Measurements from ENCODE around the gene FAM222B. TPM values are rescaled to one million over a fixed set of nuclear protein-coding genes. Genes with fewer than 3 reads are reported as not detected.

FAM222B gene
- total and polyA plus RNA-seq, 9 of the 15 experiments (the other 6 are each of a cell fraction or from before 2014, with no cell fraction given), result 4.0 to 34.6 (median 7.5) TPM

MicroRNAs within 50 kb of the gene (microRNA counts, 767-probe panel; counts per million panel counts)
- microRNA hsa-miR-144-3p, result 5,694 counts per million, percentile 93 among the panel's probes with 10 or more counts
- microRNA hsa-miR-451a, result 5,464 counts per million, percentile 92 among the panel's probes with 10 or more counts

Small RNA genes within 50 kb of the gene (microRNA-seq; reads per million reads assigned to microRNA genes)
- gene MIR451B (ENCODE audit: borderline microRNAs expressed), result not detected

Small RNA genes within 50 kb of the gene (small RNA-seq; reads per million reads assigned to genes)
- gene RF00019, result not detected
- not detected for gene SNORD42A
- gene SNORD42B, result not detected
- not detected for gene SNORD4A
- gene SNORD4B, result not detected

Other genes starting within 250 kb of the FAM222B start
Only the 7 nearest of the 17 such genes appear.
- 15.8 and 26.0 TPM in 2 replicates for gene TLCD1, start 116.6 kb downstream of the FAM222B start, total RNA-seq (2014; rRNA removed)
- gene TLCD1, start 116.6 kb downstream of the FAM222B start, total RNA-seq (2014; rRNA removed; fragmentation: Illumina TruSeq; extraction: Trizol), result 19.7 and 21.7 TPM in 2 replicates
- gene TLCD1, start 116.6 kb downstream of the FAM222B start, total RNA-seq (2015; rRNA removed; fragmentation: Illumina TruSeq; extraction: Trizol), result 15.7 and 18.1 TPM in 2 replicates
- gene TLCD1, start 116.6 kb downstream of the FAM222B start, total RNA-seq (2021), result 27.1 and 29.5 TPM in 2 replicates
- 17.2 and 33.2 TPM in 2 replicates for gene TLCD1, start 116.6 kb downstream of the FAM222B start, polyA plus RNA-seq (2011; rRNA removed)
- gene TLCD1, start 116.6 kb downstream of the FAM222B start, polyA plus RNA-seq (2014; fragmentation: Illumina TruSeq; extraction: Trizol), result 34.2 and 37.7 TPM in 2 replicates
- 10 to 100 TPM in 1 of 2 experiments, 1 to 10 TPM in 1; 6.8 to 10.2 TPM for gene TLCD1, start 116.6 kb downstream of the FAM222B start, polyA plus RNA-seq (2014; fragmentation: Nextera tagmentation; extraction: Ambion mirVana)
- 25.0 and 34.7 TPM in 2 replicates for gene TLCD1, start 116.6 kb downstream of the FAM222B start, polyA plus RNA-seq (2014; rRNA removed)
- 4.6 and 5.8 TPM in 2 replicates for gene NEK8, start 114.0 kb downstream of the FAM222B start, total RNA-seq (2014; rRNA removed)
- 3.9 TPM in 2 replicates for gene NEK8, start 114.0 kb downstream of the FAM222B start, total RNA-seq (2014; rRNA removed; fragmentation: Illumina TruSeq; extraction: Trizol)
- 3.6 and 4.5 TPM in 2 replicates for gene NEK8, start 114.0 kb downstream of the FAM222B start, total RNA-seq (2015; rRNA removed; fragmentation: Illumina TruSeq; extraction: Trizol)
- 6.4 and 7.8 TPM in 2 replicates for gene NEK8, start 114.0 kb downstream of the FAM222B start, total RNA-seq (2021)
- 16.6 and 17.7 TPM in 2 replicates for gene NEK8, start 114.0 kb downstream of the FAM222B start, polyA plus RNA-seq (2011; rRNA removed)
- 5.7 and 8.2 TPM in 2 replicates for gene NEK8, start 114.0 kb downstream of the FAM222B start, polyA plus RNA-seq (2014; fragmentation: Illumina TruSeq; extraction: Trizol)
- gene NEK8, start 114.0 kb downstream of the FAM222B start, polyA plus RNA-seq (2014; fragmentation: Nextera tagmentation; extraction: Ambion mirVana), result 1 to 10 TPM in 1 of 2 experiments, under 1 TPM in 1; 0.98 to 1.6 TPM
- 7.6 and 10.3 TPM in 2 replicates for gene NEK8, start 114.0 kb downstream of the FAM222B start, polyA plus RNA-seq (2014; rRNA removed)
- 75.4 and 112 TPM in 2 replicates for gene TRAF4, start 98.8 kb downstream of the FAM222B start, total RNA-seq (2014; rRNA removed)
- 23.6 and 32.0 TPM in 2 replicates for gene TRAF4, start 98.8 kb downstream of the FAM222B start, total RNA-seq (2014; rRNA removed; fragmentation: Illumina TruSeq; extraction: Trizol)
- 45.6 and 52.6 TPM in 2 replicates for gene TRAF4, start 98.8 kb downstream of the FAM222B start, total RNA-seq (2015; rRNA removed; fragmentation: Illumina TruSeq; extraction: Trizol)
- 147 and 156 TPM in 2 replicates for gene TRAF4, start 98.8 kb downstream of the FAM222B start, total RNA-seq (2021)
- gene TRAF4, start 98.8 kb downstream of the FAM222B start, polyA plus RNA-seq (2011; rRNA removed), result 72.4 and 96.6 TPM in 2 replicates
- gene TRAF4, start 98.8 kb downstream of the FAM222B start, polyA plus RNA-seq (2014; fragmentation: Illumina TruSeq; extraction: Trizol), result 85.4 and 87.7 TPM in 2 replicates
- 1 to 10 TPM; 2.4 to 5.0 TPM for gene TRAF4, start 98.8 kb downstream of the FAM222B start, polyA plus RNA-seq (2014; fragmentation: Nextera tagmentation; extraction: Ambion mirVana)
- gene TRAF4, start 98.8 kb downstream of the FAM222B start, polyA plus RNA-seq (2014; rRNA removed), result 108 and 121 TPM in 2 replicates
- gene ERAL1, start 12.2 kb upstream of the FAM222B start, total RNA-seq (2014; rRNA removed), result 65.2 and 82.2 TPM in 2 replicates
- 35.9 and 37.5 TPM in 2 replicates for gene ERAL1, start 12.2 kb upstream of the FAM222B start, total RNA-seq (2014; rRNA removed; fragmentation: Illumina TruSeq; extraction: Trizol)
- gene ERAL1, start 12.2 kb upstream of the FAM222B start, total RNA-seq (2015; rRNA removed; fragmentation: Illumina TruSeq; extraction: Trizol), result 42.2 and 44.8 TPM in 2 replicates
- 97.5 and 98.3 TPM in 2 replicates for gene ERAL1, start 12.2 kb upstream of the FAM222B start, total RNA-seq (2021)
- 123 and 132 TPM in 2 replicates for gene ERAL1, start 12.2 kb upstream of the FAM222B start, polyA plus RNA-seq (2011; rRNA removed)
- gene ERAL1, start 12.2 kb upstream of the FAM222B start, polyA plus RNA-seq (2014; fragmentation: Illumina TruSeq; extraction: Trizol), result 143 and 149 TPM in 2 replicates
- gene ERAL1, start 12.2 kb upstream of the FAM222B start, polyA plus RNA-seq (2014; fragmentation: Nextera tagmentation; extraction: Ambion mirVana), result 100 to 1,000 TPM; 306 to 351 TPM
- 106 and 135 TPM in 2 replicates for gene ERAL1, start 12.2 kb upstream of the FAM222B start, polyA plus RNA-seq (2014; rRNA removed)
- 41.7 and 47.7 TPM in 2 replicates for gene FLOT2, start 54.9 kb upstream of the FAM222B start, total RNA-seq (2014; rRNA removed)
- gene FLOT2, start 54.9 kb upstream of the FAM222B start, total RNA-seq (2014; rRNA removed; fragmentation: Illumina TruSeq; extraction: Trizol), result 22.8 and 28.5 TPM in 2 replicates
- gene FLOT2, start 54.9 kb upstream of the FAM222B start, total RNA-seq (2015; rRNA removed; fragmentation: Illumina TruSeq; extraction: Trizol), result 38.1 and 40.6 TPM in 2 replicates
- 138 and 143 TPM in 2 replicates for gene FLOT2, start 54.9 kb upstream of the FAM222B start, total RNA-seq (2021)
- 90.8 and 99.7 TPM in 2 replicates for gene FLOT2, start 54.9 kb upstream of the FAM222B start, polyA plus RNA-seq (2011; rRNA removed)
- 87.8 and 95.5 TPM in 2 replicates for gene FLOT2, start 54.9 kb upstream of the FAM222B start, polyA plus RNA-seq (2014; fragmentation: Illumina TruSeq; extraction: Trizol)
- gene FLOT2, start 54.9 kb upstream of the FAM222B start, polyA plus RNA-seq (2014; fragmentation: Nextera tagmentation; extraction: Ambion mirVana), result 10 to 100 TPM; 17.5 to 30.1 TPM
- gene FLOT2, start 54.9 kb upstream of the FAM222B start, polyA plus RNA-seq (2014; rRNA removed), result 72.2 and 72.7 TPM in 2 replicates
- gene DHRS13, start 60.3 kb upstream of the FAM222B start, total RNA-seq (2014; rRNA removed), result 52.3 and 56.7 TPM in 2 replicates
- 21.5 and 25.2 TPM in 2 replicates for gene DHRS13, start 60.3 kb upstream of the FAM222B start, total RNA-seq (2014; rRNA removed; fragmentation: Illumina TruSeq; extraction: Trizol)
- 31.2 and 33.5 TPM in 2 replicates for gene DHRS13, start 60.3 kb upstream of the FAM222B start, total RNA-seq (2015; rRNA removed; fragmentation: Illumina TruSeq; extraction: Trizol)
- gene DHRS13, start 60.3 kb upstream of the FAM222B start, total RNA-seq (2021), result 39.5 and 42.4 TPM in 2 replicates
- 26.9 and 36.3 TPM in 2 replicates for gene DHRS13, start 60.3 kb upstream of the FAM222B start, polyA plus RNA-seq (2011; rRNA removed)
- gene DHRS13, start 60.3 kb upstream of the FAM222B start, polyA plus RNA-seq (2014; fragmentation: Illumina TruSeq; extraction: Trizol), result 30.2 and 32.3 TPM in 2 replicates
- under 1 TPM in 1 of 2 experiments, not detected in 1; 0.32 TPM for gene DHRS13, start 60.3 kb upstream of the FAM222B start, polyA plus RNA-seq (2014; fragmentation: Nextera tagmentation; extraction: Ambion mirVana)
- gene DHRS13, start 60.3 kb upstream of the FAM222B start, polyA plus RNA-seq (2014; rRNA removed), result 44.9 and 53.3 TPM in 2 replicates
- gene PHF12, start 108.7 kb upstream of the FAM222B start, total RNA-seq (2014; rRNA removed), result 17.7 and 18.7 TPM in 2 replicates
- gene PHF12, start 108.7 kb upstream of the FAM222B start, total RNA-seq (2014; rRNA removed; fragmentation: Illumina TruSeq; extraction: Trizol), result 8.2 and 8.3 TPM in 2 replicates
- gene PHF12, start 108.7 kb upstream of the FAM222B start, total RNA-seq (2015; rRNA removed; fragmentation: Illumina TruSeq; extraction: Trizol), result 10.4 and 12.0 TPM in 2 replicates
- gene PHF12, start 108.7 kb upstream of the FAM222B start, total RNA-seq (2021), result 24.0 and 31.3 TPM in 2 replicates
- gene PHF12, start 108.7 kb upstream of the FAM222B start, polyA plus RNA-seq (2011; rRNA removed), result 13.5 and 27.0 TPM in 2 replicates
- gene PHF12, start 108.7 kb upstream of the FAM222B start, polyA plus RNA-seq (2014; fragmentation: Illumina TruSeq; extraction: Trizol), result 19.9 and 21.4 TPM in 2 replicates
- 1 to 10 TPM in 1 of 2 experiments, under 1 TPM in 1; 0.82 to 1.1 TPM for gene PHF12, start 108.7 kb upstream of the FAM222B start, polyA plus RNA-seq (2014; fragmentation: Nextera tagmentation; extraction: Ambion mirVana)
- 21.5 and 21.8 TPM in 2 replicates for gene PHF12, start 108.7 kb upstream of the FAM222B start, polyA plus RNA-seq (2014; rRNA removed)

All from K562 (cell line).